Lower lobe of right lung (tissue), 2 donors: ENCODE results near the gene PTPRM. TPM values are rescaled to one million over a fixed set of nuclear protein-coding genes. Genes with fewer than 3 reads are reported as not detected.

ENCODE experiments used
- ATAC-seq, 2 donors: fragments of 200-7000 bp; cut with Tn5 transposase; one replicate each; pipeline ENCODE4 v1.9.1; 2020 to 2022; ENCODE audit warnings: mild to moderate bottlenecking in 2 of 2, moderate library complexity in 2 of 2
- DNase-seq: peaks from one replicate; pipeline ENCODE4 v3.0.0-alpha.2; 2020
- H3K27ac ChIP-seq: fragments of 200-600 bp; one replicate; pipeline ENCODE4 v1.8.0; 2022
- H3K27me3 ChIP-seq: fragments of 200-600 bp; one replicate; pipeline ENCODE4 v1.8.0; 2022; ENCODE audit warnings: low read depth
- H3K36me3 ChIP-seq: fragments of 200-600 bp; one replicate; pipeline ENCODE4 v1.8.0; 2022; ENCODE audit warnings: mild to moderate bottlenecking
- H3K4me1 ChIP-seq: fragments of 200-600 bp; one replicate; pipeline ENCODE4 v1.8.0; 2022
- H3K4me3 ChIP-seq: fragments of 200-600 bp; one replicate; pipeline ENCODE4 v1.8.0; 2022; ENCODE audit warnings: mild to moderate bottlenecking
- H3K9me3 ChIP-seq: fragments of 200-600 bp; one replicate; pipeline ENCODE4 v1.8.0; 2022
- intact Hi-C: fragments of 100-400 bp; cut with DNase I; formaldehyde crosslinking; loops from one replicate; pipeline ENCODE4 v1.11.0; 2022
- total RNA-seq: library from RNA; stranded (reverse); fragmentation: NEBNext Ultra II Directional; extraction: Animal tissue kit (Norgen Biotek cat#: 25700); gene quantifications from one replicate; pipeline ENCODE4 v1.2.1, GENCODE V29; 2021
- TF ChIP-seq, protein P1 (sequence below): fragments of 200-600 bp; IDR thresholded peaks from one replicate; pipeline ENCODE4 v1.8.0; 2022; ENCODE audit warnings: antibody characterized with exemption, mild to moderate bottlenecking
- donor health status: DM: no; HTN: yes; CAD: no; lungs with severe emphysema.

Gene PTPRM
- total RNA-seq, 1 donor from 2014 or later: 85.2 TPM

DNA sequence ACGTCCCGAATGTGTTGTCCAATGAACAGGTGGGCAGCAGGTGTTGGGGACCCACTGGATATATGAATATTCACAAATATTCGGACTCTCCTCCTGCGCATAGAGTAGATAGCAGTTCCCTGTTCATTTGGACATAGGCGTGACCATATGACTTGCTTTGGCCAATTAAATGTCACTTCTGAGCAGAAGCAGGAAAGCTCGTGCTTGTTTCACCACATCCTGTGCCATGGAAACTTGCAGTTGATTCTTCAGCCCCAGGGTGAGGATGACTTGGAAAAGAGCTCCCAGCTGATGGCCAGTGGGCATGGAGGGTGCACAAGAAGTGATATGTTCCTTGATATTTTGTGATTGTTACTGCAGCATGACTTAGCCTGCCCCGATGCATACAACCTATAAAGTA is 52.6 kb downstream of the PTPRM start:
- Histone ChIP-seq H3K9me3 (no peaks in the 10 kb centered on the region), H3K27ac (no peak overlapping the region), H3K4me1 (peaks cover 41% of the 10 kb centered on the region), H3K27me3 (no peaks in the 10 kb centered on the region), H3K36me3 (no peaks in the 10 kb centered on the region), H3K4me3 (no peak overlapping the region)
- TF ChIP-seq, protein P1, sequence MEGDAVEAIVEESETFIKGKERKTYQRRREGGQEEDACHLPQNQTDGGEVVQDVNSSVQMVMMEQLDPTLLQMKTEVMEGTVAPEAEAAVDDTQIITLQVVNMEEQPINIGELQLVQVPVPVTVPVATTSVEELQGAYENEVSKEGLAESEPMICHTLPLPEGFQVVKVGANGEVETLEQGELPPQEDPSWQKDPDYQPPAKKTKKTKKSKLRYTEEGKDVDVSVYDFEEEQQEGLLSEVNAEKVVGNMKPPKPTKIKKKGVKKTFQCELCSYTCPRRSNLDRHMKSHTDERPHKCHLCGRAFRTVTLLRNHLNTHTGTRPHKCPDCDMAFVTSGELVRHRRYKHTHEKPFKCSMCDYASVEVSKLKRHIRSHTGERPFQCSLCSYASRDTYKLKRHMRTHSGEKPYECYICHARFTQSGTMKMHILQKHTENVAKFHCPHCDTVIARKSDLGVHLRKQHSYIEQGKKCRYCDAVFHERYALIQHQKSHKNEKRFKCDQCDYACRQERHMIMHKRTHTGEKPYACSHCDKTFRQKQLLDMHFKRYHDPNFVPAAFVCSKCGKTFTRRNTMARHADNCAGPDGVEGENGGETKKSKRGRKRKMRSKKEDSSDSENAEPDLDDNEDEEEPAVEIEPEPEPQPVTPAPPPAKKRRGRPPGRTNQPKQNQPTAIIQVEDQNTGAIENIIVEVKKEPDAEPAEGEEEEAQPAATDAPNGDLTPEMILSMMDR: no peak
- ATAC-seq (no peak), DNase-seq (no peak)
- intact Hi-C loops: no loop called here

DNA sequence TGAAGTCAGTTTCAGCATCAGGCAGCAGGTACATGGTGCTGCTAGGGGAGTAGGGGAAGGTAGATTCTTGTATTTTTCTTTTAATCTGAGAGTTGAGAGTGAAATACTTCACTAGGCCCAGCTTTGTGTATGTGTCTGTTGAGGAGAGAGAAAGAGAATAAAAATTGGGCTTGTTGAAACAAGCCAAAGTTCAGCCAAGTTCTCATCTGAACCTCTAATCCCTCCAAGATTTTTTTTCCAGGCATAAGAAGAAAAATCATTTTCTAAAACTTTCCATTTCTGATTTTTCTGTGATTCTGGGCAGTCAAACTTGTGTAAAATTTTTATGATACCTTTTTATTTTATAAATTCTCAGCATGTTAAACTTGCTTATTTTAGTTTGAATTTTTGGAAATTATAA is 55.6 kb downstream of the PTPRM start:
- Histone ChIP-seq H3K4me1 (peaks cover 41% of the 10 kb centered on the region), H3K27me3 (no peaks in the 10 kb centered on the region), H3K36me3 (no peaks in the 10 kb centered on the region), H3K9me3 (no peaks in the 10 kb centered on the region), H3K4me3 (no peak overlapping the region), H3K27ac (no peak overlapping the region)
- intact Hi-C loops: no loop called here
- ATAC-seq (no peak), DNase-seq (no peak)
- TF ChIP-seq, protein P1: no peak

DNA sequence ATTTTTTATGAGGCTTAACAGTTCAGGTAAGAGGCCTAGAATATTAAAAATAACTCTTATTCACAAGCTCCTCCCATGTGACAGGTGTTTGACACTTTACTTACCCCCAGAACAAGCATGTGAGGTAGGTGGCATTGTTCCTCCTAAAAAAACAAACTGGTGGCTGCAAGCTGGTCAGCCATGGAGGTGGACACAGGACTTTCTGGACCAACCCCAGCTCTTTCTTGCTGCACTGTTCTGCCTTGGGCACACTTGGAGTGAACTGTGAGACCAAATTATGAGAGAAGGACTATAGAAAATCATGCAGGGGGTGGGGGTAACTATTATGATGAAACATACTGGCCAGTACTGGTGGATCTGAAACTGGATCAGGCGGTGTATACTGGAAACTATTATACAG is 56.6 kb downstream of the PTPRM start:
- no peak overlapping the region for H3K27ac ChIP-seq
- H3K4me1 ChIP-seq: peaks cover 37% of the 10 kb centered on the region
- no peak for ATAC-seq
- no peak for DNase-seq
- no peak overlapping the region for H3K4me3 ChIP-seq
- H3K9me3 ChIP-seq: no peaks in the 10 kb centered on the region
- no peaks in the 10 kb centered on the region for H3K27me3 ChIP-seq
- TF ChIP-seq, protein P1: no peak
- no peaks in the 10 kb centered on the region for H3K36me3 ChIP-seq
- intact Hi-C loops: no loop called here

DNA sequence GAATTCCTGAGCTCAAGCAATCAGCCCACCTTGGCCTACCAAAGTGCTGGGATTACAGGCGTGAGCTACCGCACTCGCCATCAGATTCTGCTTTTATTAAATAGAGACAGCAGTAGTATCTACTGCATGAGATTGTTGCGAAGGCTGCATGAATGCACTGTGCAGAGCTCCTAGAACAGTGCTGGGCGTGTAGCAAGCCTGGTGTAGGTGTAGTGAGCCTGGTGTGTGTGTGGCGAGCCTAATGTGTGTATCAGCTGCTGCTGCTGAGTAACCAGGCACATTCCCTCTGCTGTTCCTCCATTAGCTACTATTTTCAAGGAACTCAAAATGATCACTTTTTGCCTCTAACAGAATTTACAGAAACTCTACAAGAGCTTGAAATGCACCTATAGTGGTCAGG is 57.6 kb downstream of the PTPRM start:
- no peak overlapping the region for H3K27ac ChIP-seq
- intact Hi-C loops: no loop called here
- DNase-seq: no peak
- TF ChIP-seq, protein P1: no peak
- H3K4me3 ChIP-seq: no peak overlapping the region
- H3K27me3 ChIP-seq: no peaks in the 10 kb centered on the region
- peaks cover 27% of the 10 kb centered on the region for H3K4me1 ChIP-seq
- no peak for ATAC-seq
- no peaks in the 10 kb centered on the region for H3K9me3 ChIP-seq
- H3K36me3 ChIP-seq: no peaks in the 10 kb centered on the region

DNA sequence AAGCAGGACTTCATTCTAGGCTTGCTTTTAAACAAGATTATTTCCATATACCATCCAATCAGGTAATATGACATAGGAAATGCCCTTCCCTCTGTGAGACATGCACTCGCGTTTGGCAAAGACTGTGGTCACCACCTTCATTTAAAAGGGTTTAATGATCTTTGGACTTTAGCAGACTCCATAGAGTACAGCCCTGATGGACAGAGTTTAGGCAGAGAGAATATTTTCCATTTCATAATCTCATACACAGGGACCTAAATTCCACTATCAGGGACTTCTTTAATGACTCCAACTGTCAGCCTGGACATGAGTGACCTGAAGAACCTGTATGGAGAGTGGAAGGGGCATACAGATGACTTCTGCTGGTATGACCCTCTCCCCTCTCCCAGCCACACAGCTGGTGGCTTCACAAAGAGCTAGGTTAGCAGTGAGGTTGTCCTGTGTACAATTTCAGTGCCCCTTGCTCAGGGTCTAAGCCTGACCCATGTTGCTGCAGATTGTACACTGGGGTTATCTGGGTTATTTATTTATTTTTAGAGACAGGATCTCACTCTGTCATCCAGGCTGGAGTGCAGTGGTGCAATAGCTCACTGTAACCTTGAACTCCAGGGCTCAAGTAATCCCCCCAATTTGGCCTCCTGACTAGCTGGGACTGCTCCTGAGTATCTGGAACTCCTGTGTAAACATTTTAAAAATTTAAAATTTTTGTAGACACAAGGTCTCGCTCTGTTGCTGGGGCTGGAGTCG is 59.2 kb downstream of the PTPRM start:
- ATAC-seq: no peak

More for the DNA sequence above, 59.2 kb downstream of the PTPRM start:
- H3K27me3 ChIP-seq: no peaks in the 10 kb centered on the region
- TF ChIP-seq, protein P1: no peak
- DNase-seq: no peak
- H3K36me3 ChIP-seq: no peaks in the 10 kb centered on the region
- no peaks in the 10 kb centered on the region for H3K9me3 ChIP-seq
- no peak overlapping the region for H3K4me3 ChIP-seq
- intact Hi-C loops: no loop called here
- peaks cover 24% of the 10 kb centered on the region for H3K4me1 ChIP-seq
- no peak overlapping the region for H3K27ac ChIP-seq
